Ishikawa (cell line): ENCODE data around the gene HS3ST5.

ENCODE experiments used
- CEBPB ChIP-seq: IDR thresholded peaks from 2 replicates; pipeline ENCODE4 v1.6.1; 2012
- CREB1 ChIP-seq: IDR thresholded peaks from 2 replicates; pipeline ENCODE4 v1.6.1; 2012; ENCODE audit warnings: low read depth
- EGR1 ChIP-seq: IDR thresholded peaks from 2 replicates; pipeline ENCODE4 v1.6.1; 2012
- EP300 ChIP-seq: IDR thresholded peaks from 2 replicates; pipeline ENCODE4 v1.6.1; 2012; ENCODE audit warnings: borderline replicate concordance
- FOXM1 ChIP-seq: IDR thresholded peaks from 2 replicates; pipeline ENCODE4 v1.6.1; 2012; ENCODE audit warnings: low read depth, borderline replicate concordance
- NFIC ChIP-seq: IDR thresholded peaks from 2 replicates; pipeline ENCODE4 v1.6.1; 2012
- RAD21 ChIP-seq: IDR thresholded peaks from 2 replicates; pipeline ENCODE4 v1.6.1; 2012; ENCODE audit warnings: low read depth
- TAF1 ChIP-seq: IDR thresholded peaks from 2 replicates; pipeline ENCODE4 v1.6.1; 2012; ENCODE audit warnings: low read depth, mild to moderate bottlenecking
- TCF12 ChIP-seq: IDR thresholded peaks from 2 replicates; pipeline ENCODE4 v1.6.1; 2012; ENCODE audit warnings: low read depth
- TEAD4 ChIP-seq: IDR thresholded peaks from 2 replicates; pipeline ENCODE4 v1.6.1; 2012
- YY1 ChIP-seq: IDR thresholded peaks from 2 replicates; pipeline ENCODE4 v1.6.1; 2012; ENCODE audit warnings: low read depth
- ZBTB7A ChIP-seq: IDR thresholded peaks from 2 replicates; pipeline ENCODE4 v1.6.1; 2012; ENCODE audit warnings: low read depth
- TF ChIP-seq, protein P1 (sequence below): IDR thresholded peaks from 2 replicates; pipeline ENCODE4 v1.6.1; 2012
- TF ChIP-seq, protein P2 (sequence below): IDR thresholded peaks from 2 replicates; pipeline ENCODE4 v1.6.1; 2012
- TF ChIP-seq, protein P3 (sequence below): IDR thresholded peaks from 2 replicates; pipeline ENCODE4 v1.6.1; 2012; ENCODE audit warnings: low read depth, mild to moderate bottlenecking

HS3ST5 gene

DNA sequence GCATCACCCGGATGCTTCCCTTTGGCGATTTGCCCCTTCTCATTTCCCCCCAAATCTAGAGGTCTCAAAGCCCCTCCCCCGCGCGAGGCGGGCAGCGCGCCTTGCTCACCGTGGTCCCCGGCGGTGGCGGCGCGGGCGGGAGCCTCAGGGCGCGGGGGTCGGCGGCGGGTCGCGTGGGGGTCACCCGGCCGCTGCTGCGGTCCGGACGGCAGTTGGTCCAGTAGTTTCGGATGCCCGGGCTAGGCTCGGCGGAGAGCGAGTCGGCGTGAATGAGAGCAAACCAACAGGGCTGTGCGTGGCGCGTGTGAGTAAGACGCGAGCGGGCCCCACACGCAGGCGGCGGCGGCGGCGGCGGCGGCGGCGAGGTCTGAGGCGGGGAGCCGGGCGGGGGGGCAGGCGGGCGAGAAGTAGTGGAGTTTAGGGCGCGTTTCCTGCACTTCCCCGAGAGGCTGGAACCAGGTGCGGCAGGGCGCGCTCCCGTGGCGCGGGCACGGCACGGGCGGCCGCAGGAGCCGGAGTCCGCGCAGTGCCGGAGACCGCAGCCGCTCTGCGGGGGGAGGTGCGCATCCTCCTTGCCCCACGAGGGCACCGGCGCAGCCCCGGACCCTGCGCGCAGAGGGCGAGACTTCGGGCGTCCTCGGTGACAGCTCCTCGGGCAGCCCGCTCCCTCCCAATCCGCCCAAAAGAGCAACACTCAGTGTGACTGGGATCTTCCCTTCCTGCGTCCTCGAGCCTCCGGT lies 567 bp downstream of the HS3ST5 start:
- TF ChIP-seq RAD21 (no peak), EGR1 (no peak), TCF12 (no peak), TEAD4 (no peak), EP300 (0 out of 2 replicates have a peak, but pooled peaks have one; percentile 11), FOXM1 (no peak)
- TF ChIP-seq, protein P1, sequence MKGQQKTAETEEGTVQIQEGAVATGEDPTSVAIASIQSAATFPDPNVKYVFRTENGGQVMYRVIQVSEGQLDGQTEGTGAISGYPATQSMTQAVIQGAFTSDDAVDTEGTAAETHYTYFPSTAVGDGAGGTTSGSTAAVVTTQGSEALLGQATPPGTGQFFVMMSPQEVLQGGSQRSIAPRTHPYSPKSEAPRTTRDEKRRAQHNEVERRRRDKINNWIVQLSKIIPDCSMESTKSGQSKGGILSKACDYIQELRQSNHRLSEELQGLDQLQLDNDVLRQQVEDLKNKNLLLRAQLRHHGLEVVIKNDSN: no peak

DNA sequence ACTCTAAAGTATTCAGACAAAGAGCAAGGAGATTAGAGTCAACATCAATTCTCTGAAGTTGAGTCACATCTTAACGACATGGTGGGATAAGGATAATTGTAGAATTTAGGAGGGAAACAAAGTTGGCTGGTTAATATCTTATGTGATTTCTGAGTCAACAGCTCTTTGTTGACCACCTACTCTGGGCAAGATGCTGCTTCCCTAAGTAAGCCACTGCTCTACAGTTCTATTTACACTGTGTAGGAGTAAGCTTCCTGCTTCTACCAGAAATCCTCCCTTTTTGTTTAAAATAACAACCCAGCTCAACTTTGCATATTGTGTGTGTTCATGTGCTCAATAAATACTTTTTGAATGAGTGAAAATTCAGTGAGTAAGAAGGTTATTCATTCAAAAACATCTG lies 3.1 kb downstream of the HS3ST5 start:
- TF ChIP-seq FOXM1: no peak
- TF ChIP-seq TAF1: no peak
- TF ChIP-seq, protein P1: no peak
- TF ChIP-seq NFIC: no peak
- no peak for TF ChIP-seq TCF12
- TF ChIP-seq, protein P2, sequence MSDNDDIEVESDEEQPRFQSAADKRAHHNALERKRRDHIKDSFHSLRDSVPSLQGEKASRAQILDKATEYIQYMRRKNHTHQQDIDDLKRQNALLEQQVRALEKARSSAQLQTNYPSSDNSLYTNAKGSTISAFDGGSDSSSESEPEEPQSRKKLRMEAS: no peak
- TF ChIP-seq CEBPB: no peak
- no peak for TF ChIP-seq TEAD4
- no peak for TF ChIP-seq YY1
- TF ChIP-seq RAD21: no peak
- TF ChIP-seq EGR1: no peak
- no peak for TF ChIP-seq ZBTB7A
- no peak for TF ChIP-seq EP300
- no peak for TF ChIP-seq CREB1
- TF ChIP-seq, protein P3, sequence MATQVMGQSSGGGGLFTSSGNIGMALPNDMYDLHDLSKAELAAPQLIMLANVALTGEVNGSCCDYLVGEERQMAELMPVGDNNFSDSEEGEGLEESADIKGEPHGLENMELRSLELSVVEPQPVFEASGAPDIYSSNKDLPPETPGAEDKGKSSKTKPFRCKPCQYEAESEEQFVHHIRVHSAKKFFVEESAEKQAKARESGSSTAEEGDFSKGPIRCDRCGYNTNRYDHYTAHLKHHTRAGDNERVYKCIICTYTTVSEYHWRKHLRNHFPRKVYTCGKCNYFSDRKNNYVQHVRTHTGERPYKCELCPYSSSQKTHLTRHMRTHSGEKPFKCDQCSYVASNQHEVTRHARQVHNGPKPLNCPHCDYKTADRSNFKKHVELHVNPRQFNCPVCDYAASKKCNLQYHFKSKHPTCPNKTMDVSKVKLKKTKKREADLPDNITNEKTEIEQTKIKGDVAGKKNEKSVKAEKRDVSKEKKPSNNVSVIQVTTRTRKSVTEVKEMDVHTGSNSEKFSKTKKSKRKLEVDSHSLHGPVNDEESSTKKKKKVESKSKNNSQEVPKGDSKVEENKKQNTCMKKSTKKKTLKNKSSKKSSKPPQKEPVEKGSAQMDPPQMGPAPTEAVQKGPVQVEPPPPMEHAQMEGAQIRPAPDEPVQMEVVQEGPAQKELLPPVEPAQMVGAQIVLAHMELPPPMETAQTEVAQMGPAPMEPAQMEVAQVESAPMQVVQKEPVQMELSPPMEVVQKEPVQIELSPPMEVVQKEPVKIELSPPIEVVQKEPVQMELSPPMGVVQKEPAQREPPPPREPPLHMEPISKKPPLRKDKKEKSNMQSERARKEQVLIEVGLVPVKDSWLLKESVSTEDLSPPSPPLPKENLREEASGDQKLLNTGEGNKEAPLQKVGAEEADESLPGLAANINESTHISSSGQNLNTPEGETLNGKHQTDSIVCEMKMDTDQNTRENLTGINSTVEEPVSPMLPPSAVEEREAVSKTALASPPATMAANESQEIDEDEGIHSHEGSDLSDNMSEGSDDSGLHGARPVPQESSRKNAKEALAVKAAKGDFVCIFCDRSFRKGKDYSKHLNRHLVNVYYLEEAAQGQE: no peak

DNA sequence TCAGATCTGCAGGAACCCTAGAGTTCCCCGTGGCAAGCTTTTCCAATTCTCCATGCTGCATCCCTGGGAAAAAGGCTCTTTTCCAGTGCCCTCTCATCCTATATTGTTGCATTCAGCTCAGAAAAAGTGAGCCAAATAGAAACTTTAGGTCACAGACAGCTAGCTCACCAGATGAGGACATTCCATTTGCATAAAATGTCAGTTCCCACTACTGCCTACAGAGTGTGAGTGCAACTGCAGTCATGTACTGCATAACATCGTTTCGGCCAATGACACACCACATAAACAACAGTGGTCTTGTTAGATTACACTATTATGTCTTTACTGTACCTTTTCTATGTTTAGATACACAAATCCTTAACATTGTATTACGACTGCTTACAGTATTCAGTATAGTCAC lies 8.6 kb downstream of the HS3ST5 start:
- TF ChIP-seq EGR1: no peak
- TF ChIP-seq, protein P2: no peak
- no peak for TF ChIP-seq YY1
- no peak for TF ChIP-seq ZBTB7A
- TF ChIP-seq TCF12: no peak
- TF ChIP-seq TAF1: no peak
- TF ChIP-seq, protein P3: no peak
- TF ChIP-seq TEAD4: no peak
- TF ChIP-seq NFIC: no peak
- TF ChIP-seq CREB1: no peak
- TF ChIP-seq CEBPB: no peak

DNA sequence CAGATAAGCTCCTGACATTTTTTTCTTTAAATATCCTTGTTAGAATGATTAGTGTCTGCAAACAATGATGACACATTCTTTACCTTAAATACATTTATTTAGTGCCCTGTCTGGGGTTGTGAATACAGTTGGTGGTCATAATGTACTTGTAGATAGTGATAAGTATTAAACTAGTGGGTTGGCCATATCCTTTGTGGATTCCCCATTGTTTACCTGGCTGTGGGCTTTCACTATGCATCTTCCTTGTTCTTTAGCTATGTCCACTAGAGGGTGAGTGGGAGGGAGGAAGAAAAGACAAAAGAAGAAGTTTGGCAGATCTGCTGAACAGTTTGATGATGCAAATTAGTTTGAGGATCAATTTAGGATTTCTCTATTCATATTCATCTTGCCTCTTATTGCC lies 15.7 kb downstream of the HS3ST5 start:
- TF ChIP-seq TCF12 (no peak), RAD21 (no peak), FOXM1 (no peak), EGR1 (no peak), ZBTB7A (no peak), CEBPB (no peak), EP300 (no peak), YY1 (no peak), TAF1 (no peak), TEAD4 (no peak), CREB1 (no peak), NFIC (no peak)
- TF ChIP-seq, protein P3: no peak
- TF ChIP-seq, protein P1: no peak
- TF ChIP-seq, protein P2: no peak
